Peyer's patch (tissue), 4 donors: ENCODE data around the gene OR10H4.

Source experiments
- CTCF ChIP-seq, 6 experiments: fragments of 450-650 bp in 4 of 6; fragments of 200-600 bp in 2 of 6; sonication (generic) in 1 of 6; IDR thresholded peaks; one replicate each; pipeline ENCODE4 v1.5.1; 2017 to 2019; ENCODE audit warnings: antibody characterized with exemption in 6 of 6, mild to moderate bottlenecking in 3 of 6, moderate library complexity in 1 of 6
- POLR2A ChIP-seq, 2 donors: fragments of 450-650 bp; IDR thresholded peaks; one replicate each; pipeline ENCODE4 v1.5.1; 2017; ENCODE audit warnings: antibody characterized with exemption in 2 of 2, mild to moderate bottlenecking in 2 of 2, moderate library complexity in 2 of 2

DNA sequence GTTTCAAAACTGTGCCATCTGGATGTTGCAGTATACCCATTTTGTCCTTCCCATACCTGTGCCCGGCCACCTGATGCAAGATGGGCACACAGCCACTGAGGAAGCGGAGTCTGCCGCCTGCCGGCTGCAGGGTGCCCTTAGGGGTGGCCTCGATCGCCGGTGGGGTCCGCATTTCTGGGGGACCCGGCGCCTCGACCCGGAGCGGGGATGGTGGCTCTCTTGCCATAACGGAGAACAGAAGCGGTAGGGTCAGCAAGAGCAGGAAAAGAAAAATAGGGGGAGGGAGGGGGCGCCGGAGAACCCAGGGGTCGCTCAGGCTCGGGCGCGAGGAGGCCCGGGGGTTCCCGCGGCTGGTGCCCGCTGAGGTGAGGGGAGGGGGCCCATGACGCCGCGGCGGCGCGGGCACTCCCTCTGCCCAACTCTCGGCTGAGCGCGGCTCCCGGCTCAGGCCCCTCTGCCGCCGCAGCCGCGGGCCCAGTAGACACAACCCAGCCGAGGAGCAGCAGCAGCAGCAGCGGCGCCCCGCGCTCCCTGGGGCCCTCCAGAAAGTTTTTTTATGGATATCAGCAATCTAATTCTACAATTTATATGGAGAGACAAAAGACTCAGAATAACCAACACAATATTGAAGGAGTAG, 37.1 kb upstream of the OR10H4 start:
- TF ChIP-seq POLR2A (IDR thresholded peaks at IDR 0.05) = no peak
- no peak for TF ChIP-seq CTCF (IDR thresholded peaks at IDR 0.05)
